Measurements from ENCODE around the gene URI1. TPM values are rescaled to one million over a fixed set of nuclear protein-coding genes. Genes with fewer than 3 reads are reported as not detected.
A peak's percentile ranks its signal among the peaks of the same experiment; 100 is the strongest.

The URI1 gene
- total and polyA plus RNA-seq, 7 experiments from 2014 or later, result 17.5 to 106 (median 56.5) TPM

- intact Hi-C loops (cut with micrococcal nuclease), result no loop called here
- DNase-seq (no peak), ATAC-seq (no peak)
- Mint-ChIP-seq H3K4me1 (peaks cover 0 to 24% (median 16%) of the 10 kb centered on the region in 7 donors), H3K4me3 (no peak overlapping the region), H3K9me3 (peaks cover 0 to 3% (median 0%) of the 10 kb centered on the region in 11 donors), H3K27me3 (no peaks in the 10 kb centered on the region), H3K27ac (peak overlapping the region in 3 of 9 donors; percentile 1 to 32 (median 31)), H3K36me3 (peaks cover 0 to 8% (median 4%) of the 10 kb centered on the region in 5 donors)
- H3K36me3 ChIP-seq (ENCODE audit: control insufficient read depth in 2 of 3, insufficient read depth in 3 of 3, low read length in 3 of 3), result no peaks in the 10 kb centered on the region
- H3K27me3 ChIP-seq (ENCODE audit: control insufficient read depth in 2 of 2, insufficient read depth in 2 of 2, low read length in 2 of 2), result no peaks in the 10 kb centered on the region
- H3K9me3 ChIP-seq (ENCODE audit: control insufficient read depth in 2 of 3, low read length in 3 of 3), result no peaks in the 10 kb centered on the region
- H3K4me3 ChIP-seq (ENCODE audit: low read length), result no peak overlapping the region
- H3K27ac ChIP-seq (ENCODE audit: low read depth, low read length), result no peak overlapping the region
- POLR2A ChIA-PET, result no interaction called here
- CTCF ChIA-PET, result interaction anchor here (0.8 kb wide), 1 partner anchor 9 kb away, joined by 3 read pairs; no protein-coding TSS in a partner anchor
- no peaks in the 10 kb centered on the region for H3K4me1 ChIP-seq (ENCODE audit: control insufficient read depth in 2 of 2, insufficient read depth in 2 of 2, low read length in 2 of 2)
Observed at GRCh38 chr19:30047432-30047831, 105.4 kb downstream of the URI1 start.

GRCh38 chr19:30049226-30049625, 107.2 kb downstream of the URI1 start:
- Histone ChIP-seq H3K4me1 (ENCODE audit: control insufficient read depth in 2 of 2, insufficient read depth in 2 of 2, low read length in 2 of 2) (no peaks in the 10 kb centered on the region), H3K27me3 (ENCODE audit: control insufficient read depth in 2 of 2, insufficient read depth in 2 of 2, low read length in 2 of 2) (no peaks in the 10 kb centered on the region), H3K27ac (ENCODE audit: low read depth, low read length) (no peak overlapping the region), H3K4me3 (ENCODE audit: low read length) (no peak overlapping the region), H3K36me3 (ENCODE audit: control insufficient read depth in 2 of 3, insufficient read depth in 3 of 3, low read length in 3 of 3) (no peaks in the 10 kb centered on the region), H3K9me3 (ENCODE audit: control insufficient read depth in 2 of 3, low read length in 3 of 3) (no peaks in the 10 kb centered on the region)
- Mint-ChIP-seq H3K27ac (peak overlapping the region in 1 of 9 donors; percentile 24), H3K36me3 (peaks cover 0 to 4% (median 0%) of the 10 kb centered on the region in 5 donors), H3K9me3 (peaks cover 0 to 1% (median 0%) of the 10 kb centered on the region in 11 donors), H3K4me3 (no peak overlapping the region), H3K4me1 (peaks cover 0 to 24% (median 15%) of the 10 kb centered on the region in 7 donors), H3K27me3 (no peaks in the 10 kb centered on the region)
- intact Hi-C loops (cut with micrococcal nuclease), result no loop called here
- ATAC-seq (no peak), DNase-seq (no peak)
- ChIA-PET POLR2A (no interaction called here), CTCF (no interaction called here)

GRCh38 chr19:30049846-30050667, 108.0 kb downstream of the URI1 start:
- no peaks in the 10 kb centered on the region for H3K27me3 Mint-ChIP-seq
- no peak for ATAC-seq
- peaks cover 0 to 1% (median 0%) of the 10 kb centered on the region in 11 donors for H3K9me3 Mint-ChIP-seq
- no peaks in the 10 kb centered on the region for H3K9me3 ChIP-seq (ENCODE audit: control insufficient read depth in 2 of 3, low read length in 3 of 3)
- intact Hi-C loops (cut with micrococcal nuclease), result no loop called here
- no peak overlapping the region for H3K4me3 Mint-ChIP-seq
- no peaks in the 10 kb centered on the region for H3K36me3 ChIP-seq (ENCODE audit: control insufficient read depth in 2 of 3, insufficient read depth in 3 of 3, low read length in 3 of 3)
- H3K4me1 ChIP-seq (ENCODE audit: control insufficient read depth in 2 of 2, insufficient read depth in 2 of 2, low read length in 2 of 2), result no peaks in the 10 kb centered on the region
- no peak overlapping the region for H3K27ac ChIP-seq (ENCODE audit: low read depth, low read length)
- peaks cover 0 to 24% (median 13%) of the 10 kb centered on the region in 7 donors for H3K4me1 Mint-ChIP-seq
- peaks cover 0 to 2% (median 0%) of the 10 kb centered on the region in 5 donors for H3K36me3 Mint-ChIP-seq
- H3K4me3 ChIP-seq (ENCODE audit: low read length), result no peak overlapping the region
- H3K27me3 ChIP-seq (ENCODE audit: control insufficient read depth in 2 of 2, insufficient read depth in 2 of 2, low read length in 2 of 2), result no peaks in the 10 kb centered on the region
- CTCF ChIA-PET, result no interaction called here
- no peak for DNase-seq
- POLR2A ChIA-PET, result no interaction called here
- H3K27ac Mint-ChIP-seq, result no peak overlapping the region

- no peak for DNase-seq
- no peaks in the 10 kb centered on the region for H3K27me3 ChIP-seq (ENCODE audit: control insufficient read depth in 2 of 2, insufficient read depth in 2 of 2, low read length in 2 of 2)
- no peak overlapping the region for H3K27ac ChIP-seq (ENCODE audit: low read depth, low read length)
- no peak overlapping the region for H3K4me3 ChIP-seq (ENCODE audit: low read length)
- H3K36me3 ChIP-seq (ENCODE audit: control insufficient read depth in 2 of 3, insufficient read depth in 3 of 3, low read length in 3 of 3), result no peaks in the 10 kb centered on the region
- ChIA-PET POLR2A (no interaction called here), CTCF (no interaction called here)
- Mint-ChIP-seq H3K27ac (peak overlapping the region in 3 of 9 donors; percentile 32 to 47 (median 43)), H3K27me3 (peaks cover 0 to 3% (median 0%) of the 10 kb centered on the region in 5 donors), H3K4me3 (no peak overlapping the region), H3K36me3 (peaks cover 0 to under 1% (median 0%) of the 10 kb centered on the region in 5 donors), H3K9me3 (no peaks in the 10 kb centered on the region), H3K4me1 (peaks cover 0 to 7% (median 2%) of the 10 kb centered on the region in 7 donors)
- no peaks in the 10 kb centered on the region for H3K9me3 ChIP-seq (ENCODE audit: control insufficient read depth in 2 of 3, low read length in 3 of 3)
- intact Hi-C loops (cut with micrococcal nuclease), result no loop called here
- ATAC-seq, result no peak
- H3K4me1 ChIP-seq (ENCODE audit: control insufficient read depth in 2 of 2, insufficient read depth in 2 of 2, low read length in 2 of 2), result no peaks in the 10 kb centered on the region
Observed at GRCh38 chr19:30052122-30053075, 110.4 kb downstream of the URI1 start.

- Mint-ChIP-seq H3K27ac (peak overlapping the region in 1 of 9 donors; percentile 41), H3K9me3 (peaks cover 0 to 2% (median 0%) of the 10 kb centered on the region in 11 donors), H3K4me3 (no peak overlapping the region), H3K36me3 (peaks cover 0 to 4% (median 0%) of the 10 kb centered on the region in 5 donors), H3K4me1 (peaks cover 0 to 5% (median 0%) of the 10 kb centered on the region in 7 donors), H3K27me3 (peaks cover 0 to 9% (median 0%) of the 10 kb centered on the region in 5 donors)
- no peak overlapping the region for H3K4me3 ChIP-seq (ENCODE audit: low read length)
- H3K4me1 ChIP-seq (ENCODE audit: control insufficient read depth in 2 of 2, insufficient read depth in 2 of 2, low read length in 2 of 2), result no peaks in the 10 kb centered on the region
- DNase-seq (no peak), ATAC-seq (no peak)
- intact Hi-C loops (cut with micrococcal nuclease), result no loop called here
- ChIA-PET POLR2A (no interaction called here), CTCF (no interaction called here)
- no peaks in the 10 kb centered on the region for H3K36me3 ChIP-seq (ENCODE audit: control insufficient read depth in 2 of 3, insufficient read depth in 3 of 3, low read length in 3 of 3)
- no peaks in the 10 kb centered on the region for H3K9me3 ChIP-seq (ENCODE audit: control insufficient read depth in 2 of 3, low read length in 3 of 3)
- H3K27ac ChIP-seq (ENCODE audit: low read depth, low read length), result no peak overlapping the region
- H3K27me3 ChIP-seq (ENCODE audit: control insufficient read depth in 2 of 2, insufficient read depth in 2 of 2, low read length in 2 of 2), result no peaks in the 10 kb centered on the region
Observed at GRCh38 chr19:30053558-30053957, 111.5 kb downstream of the URI1 start.

GRCh38 chr19:30054210-30054609, 112.2 kb downstream of the URI1 start:
- Mint-ChIP-seq H3K27ac (no peak overlapping the region), H3K27me3 (peaks cover 0 to 9% (median 0%) of the 10 kb centered on the region in 5 donors), H3K36me3 (peaks cover 0 to 4% (median 0%) of the 10 kb centered on the region in 5 donors), H3K4me3 (no peak overlapping the region), H3K4me1 (peaks cover 0 to 4% (median 0%) of the 10 kb centered on the region in 7 donors), H3K9me3 (peaks cover 0 to 2% (median 0%) of the 10 kb centered on the region in 11 donors)
- ChIA-PET CTCF (no interaction called here), POLR2A (no interaction called here)
- Histone ChIP-seq H3K9me3 (ENCODE audit: control insufficient read depth in 2 of 3, low read length in 3 of 3) (no peaks in the 10 kb centered on the region), H3K4me3 (ENCODE audit: low read length) (no peak overlapping the region), H3K4me1 (ENCODE audit: control insufficient read depth in 2 of 2, insufficient read depth in 2 of 2, low read length in 2 of 2) (no peaks in the 10 kb centered on the region), H3K27ac (ENCODE audit: low read depth, low read length) (no peak overlapping the region), H3K36me3 (ENCODE audit: control insufficient read depth in 2 of 3, insufficient read depth in 3 of 3, low read length in 3 of 3) (no peaks in the 10 kb centered on the region), H3K27me3 (ENCODE audit: control insufficient read depth in 2 of 2, insufficient read depth in 2 of 2, low read length in 2 of 2) (no peaks in the 10 kb centered on the region)
- DNase-seq (no peak), ATAC-seq (no peak)
- intact Hi-C loops (cut with micrococcal nuclease), result no loop called here
